SK-N-MC (cell line): ENCODE measurements around the gene SCLT1.

Source experiments
- EZH2 ChIP-seq: fragments of 200-600 bp; sonication (generic); IDR thresholded peaks from one replicate; pipeline ENCODE4 v1.6.1; 2017; ENCODE audit warnings: antibody characterized with exemption
- POLR2AphosphoS5 ChIP-seq: IDR thresholded peaks from 2 replicates; pipeline ENCODE4 v1.6.1; 2012; ENCODE audit warnings: mild to moderate bottlenecking, low read depth, low read length, borderline replicate concordance

DNA sequence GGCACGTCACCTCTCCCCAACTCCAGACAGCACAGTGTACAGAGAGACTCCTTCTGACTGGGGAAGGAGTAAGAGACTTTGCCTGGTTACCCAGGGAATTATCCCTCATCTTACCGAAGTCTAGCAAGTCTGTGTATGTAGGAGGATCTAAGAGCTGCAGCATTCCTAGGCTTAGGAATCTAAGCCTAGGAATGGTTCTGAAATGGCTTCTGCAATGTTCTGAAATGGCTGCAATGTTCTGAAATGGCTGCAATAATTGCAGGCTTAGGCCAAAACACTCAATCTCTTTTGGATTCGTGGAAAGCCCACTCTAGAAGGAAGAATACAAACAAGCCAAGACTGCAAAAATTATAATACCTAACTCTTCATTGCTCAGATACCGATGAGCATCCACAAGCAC, 106.4 kb downstream of the SCLT1 start:
- no peak for TF ChIP-seq POLR2AphosphoS5
- TF ChIP-seq EZH2 = no peak
